Lower leg skin (tissue), 4 donors: ENCODE results near the gene ART5. TPM values are rescaled to one million over a fixed set of nuclear protein-coding genes. Genes with fewer than 3 reads are reported as not detected.

Experiments used
- DNase-seq, 2 donors: peaks; one replicate each; pipeline ENCODE4 v3.0.0-alpha.2; 2019; ENCODE audit warnings: low spot score in 2 of 2
- H3K4me3 ChIP-seq: fragments of 200-600 bp; sonication (generic); 2 replicates; pipeline ENCODE4 v1.5.1; 2017; ENCODE audit warnings: mild to moderate bottlenecking, low read depth; ENCODE audit not compliant: poor library complexity, severe bottlenecking
- POLR2A ChIP-seq, 2 donors: fragments of 450-650 bp; IDR thresholded peaks; one replicate each; pipeline ENCODE4 v1.6.1; 2016 to 2017; ENCODE audit warnings: antibody characterized with exemption in 2 of 2, mild to moderate bottlenecking in 1 of 2, moderate library complexity in 1 of 2
- WGBS, 2 donors: methylation state at CpG; one replicate each; pipeline ENCODE4 v1.1.5; 2018; 5-methylcytosine and 5-hydroxymethylcytosine counted together
- intact Hi-C: fragments of 100-400 bp; cut with DNase I; formaldehyde crosslinking; loops from one replicate; pipeline ENCODE4 v1.15.0; 2023; ENCODE audit warnings: low total_unique reads
- total RNA-seq, 4 donors: library from RNA; depleted of rRNA; stranded (reverse); fragments of >200 nt; gene quantifications; one replicate each; pipeline ENCODE4 v1.1.0, GENCODE V29; 2016
- TF ChIP-seq, protein P1 (sequence below), 3 donors: fragments of 450-650 bp; IDR thresholded peaks; one replicate each; pipeline ENCODE4 v1.5.1; 2016; ENCODE audit warnings: antibody characterized with exemption in 3 of 3, mild to moderate bottlenecking in 3 of 3, moderate library complexity in 2 of 3

The ART5 gene
- total RNA-seq, 4 donors from 2014 or later: 0.25 to 3.2 (median 2.5) TPM

DNA sequence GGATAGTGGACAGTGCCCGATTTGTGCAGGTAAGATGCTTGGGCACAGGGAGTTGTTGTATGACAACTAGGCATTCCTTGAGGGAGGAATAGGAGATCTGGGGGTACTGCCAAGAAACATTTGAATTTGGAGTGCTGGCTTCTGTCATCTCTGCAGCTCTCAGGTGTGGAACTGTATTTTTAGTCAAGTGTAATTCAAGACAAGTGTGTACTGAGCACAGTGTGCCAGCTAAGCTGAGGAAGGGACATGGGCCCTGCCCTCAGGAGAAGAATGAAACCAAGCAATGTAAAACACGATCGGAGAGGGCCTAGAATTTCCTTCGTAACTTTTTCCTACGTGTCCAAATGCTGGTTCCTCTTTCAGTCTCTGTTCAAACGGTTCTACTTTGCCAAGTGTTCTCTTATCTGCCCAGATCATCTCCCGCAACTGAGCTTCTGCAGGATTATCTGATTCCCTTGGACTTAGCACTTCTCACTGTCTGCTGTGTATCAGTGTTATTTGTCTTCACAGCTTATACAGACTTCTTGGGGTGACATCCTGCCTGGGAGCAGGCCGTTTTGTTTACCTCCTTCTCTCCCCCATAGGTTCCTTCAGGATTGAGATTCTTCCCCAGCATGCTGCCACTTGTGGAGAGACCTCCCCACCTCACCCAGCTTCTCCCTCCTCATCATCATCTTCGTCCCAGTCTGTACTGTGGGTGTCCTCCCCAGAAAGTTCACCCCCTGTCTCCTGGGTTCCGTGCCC, 27.6 kb downstream of the ART5 start:
- intact Hi-C loops: no loop called here
- TF ChIP-seq, protein P1, sequence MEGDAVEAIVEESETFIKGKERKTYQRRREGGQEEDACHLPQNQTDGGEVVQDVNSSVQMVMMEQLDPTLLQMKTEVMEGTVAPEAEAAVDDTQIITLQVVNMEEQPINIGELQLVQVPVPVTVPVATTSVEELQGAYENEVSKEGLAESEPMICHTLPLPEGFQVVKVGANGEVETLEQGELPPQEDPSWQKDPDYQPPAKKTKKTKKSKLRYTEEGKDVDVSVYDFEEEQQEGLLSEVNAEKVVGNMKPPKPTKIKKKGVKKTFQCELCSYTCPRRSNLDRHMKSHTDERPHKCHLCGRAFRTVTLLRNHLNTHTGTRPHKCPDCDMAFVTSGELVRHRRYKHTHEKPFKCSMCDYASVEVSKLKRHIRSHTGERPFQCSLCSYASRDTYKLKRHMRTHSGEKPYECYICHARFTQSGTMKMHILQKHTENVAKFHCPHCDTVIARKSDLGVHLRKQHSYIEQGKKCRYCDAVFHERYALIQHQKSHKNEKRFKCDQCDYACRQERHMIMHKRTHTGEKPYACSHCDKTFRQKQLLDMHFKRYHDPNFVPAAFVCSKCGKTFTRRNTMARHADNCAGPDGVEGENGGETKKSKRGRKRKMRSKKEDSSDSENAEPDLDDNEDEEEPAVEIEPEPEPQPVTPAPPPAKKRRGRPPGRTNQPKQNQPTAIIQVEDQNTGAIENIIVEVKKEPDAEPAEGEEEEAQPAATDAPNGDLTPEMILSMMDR (IDR thresholded peaks at IDR 0.05): no peak
- TF ChIP-seq POLR2A (IDR thresholded peaks at IDR 0.05): no peak
- peak in 1 of 2 donors; percentile 10 for DNase-seq
- WGBS, 2 donors: 37 to 38% methylated on average over 10 of the region's 10 CpGs
- H3K4me3 ChIP-seq: no peak overlapping the region

DNA sequence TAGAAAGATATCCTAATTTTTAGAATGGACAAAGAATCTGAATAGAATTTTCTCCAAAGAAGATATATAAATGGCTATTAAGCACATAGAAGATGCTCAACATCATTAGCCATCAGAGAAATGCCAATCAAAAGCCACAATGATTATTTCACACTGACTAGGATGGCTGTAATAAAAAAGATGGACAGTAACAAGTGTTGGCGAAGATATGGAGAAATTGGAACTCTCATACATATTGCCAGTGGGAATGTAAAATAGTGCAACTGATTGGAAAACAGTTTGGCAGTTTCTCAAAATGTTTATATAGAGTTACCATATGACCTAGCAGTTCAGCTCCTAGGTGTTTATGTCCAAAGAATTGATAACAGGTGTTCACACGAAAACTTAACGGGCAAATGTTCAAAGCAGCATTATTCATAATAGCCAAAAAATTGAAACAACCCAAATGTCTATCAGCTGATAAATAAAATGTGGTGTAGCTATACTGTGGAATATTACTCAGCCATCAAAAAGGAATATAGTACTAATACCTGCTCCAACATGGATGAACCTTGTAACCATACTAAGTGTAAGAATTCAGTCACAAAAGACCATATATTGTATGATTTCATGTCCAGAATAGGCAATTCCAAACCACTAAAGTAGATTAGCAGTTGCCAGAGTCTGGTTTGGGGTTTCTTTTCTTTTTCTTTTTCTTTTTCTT, 29.7 kb downstream of the ART5 start:
- intact Hi-C loops: no loop called here
- WGBS, 2 donors: 82 to 88% methylated on average over 3 of the region's 3 CpGs
- no peak for DNase-seq
- H3K4me3 ChIP-seq: no peak overlapping the region
- TF ChIP-seq POLR2A (IDR thresholded peaks at IDR 0.05): no peak
- TF ChIP-seq, protein P1 (IDR thresholded peaks at IDR 0.05): no peak

DNA sequence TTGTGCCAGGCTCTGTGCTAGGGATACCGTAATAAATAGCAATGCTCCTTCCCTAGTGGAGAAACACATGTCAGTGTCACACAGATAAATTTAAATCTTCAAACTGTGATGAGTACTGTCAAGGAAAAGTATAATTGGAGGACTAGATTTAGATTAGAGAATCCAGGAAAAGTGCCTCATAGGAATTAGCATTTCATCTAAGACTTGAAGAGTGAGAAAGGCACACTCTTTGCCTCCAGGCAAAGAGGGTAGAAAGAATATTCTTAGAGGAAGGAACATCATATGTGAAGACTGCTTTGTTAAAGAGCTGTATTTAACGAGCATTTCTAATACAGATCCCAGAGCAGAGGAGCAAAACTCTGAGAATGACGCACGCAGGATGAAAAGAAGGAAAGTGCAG, 30.9 kb downstream of the ART5 start:
- DNase-seq: peak in 1 of 2 donors; percentile 18
- no peak overlapping the region for H3K4me3 ChIP-seq
- intact Hi-C loops: no loop called here
- 81 to 87% methylated on average over 4 of the region's 4 CpGs for WGBS, 2 donors
- no peak for TF ChIP-seq POLR2A (IDR thresholded peaks at IDR 0.05)
- TF ChIP-seq, protein P1 (IDR thresholded peaks at IDR 0.05): no peak

DNA sequence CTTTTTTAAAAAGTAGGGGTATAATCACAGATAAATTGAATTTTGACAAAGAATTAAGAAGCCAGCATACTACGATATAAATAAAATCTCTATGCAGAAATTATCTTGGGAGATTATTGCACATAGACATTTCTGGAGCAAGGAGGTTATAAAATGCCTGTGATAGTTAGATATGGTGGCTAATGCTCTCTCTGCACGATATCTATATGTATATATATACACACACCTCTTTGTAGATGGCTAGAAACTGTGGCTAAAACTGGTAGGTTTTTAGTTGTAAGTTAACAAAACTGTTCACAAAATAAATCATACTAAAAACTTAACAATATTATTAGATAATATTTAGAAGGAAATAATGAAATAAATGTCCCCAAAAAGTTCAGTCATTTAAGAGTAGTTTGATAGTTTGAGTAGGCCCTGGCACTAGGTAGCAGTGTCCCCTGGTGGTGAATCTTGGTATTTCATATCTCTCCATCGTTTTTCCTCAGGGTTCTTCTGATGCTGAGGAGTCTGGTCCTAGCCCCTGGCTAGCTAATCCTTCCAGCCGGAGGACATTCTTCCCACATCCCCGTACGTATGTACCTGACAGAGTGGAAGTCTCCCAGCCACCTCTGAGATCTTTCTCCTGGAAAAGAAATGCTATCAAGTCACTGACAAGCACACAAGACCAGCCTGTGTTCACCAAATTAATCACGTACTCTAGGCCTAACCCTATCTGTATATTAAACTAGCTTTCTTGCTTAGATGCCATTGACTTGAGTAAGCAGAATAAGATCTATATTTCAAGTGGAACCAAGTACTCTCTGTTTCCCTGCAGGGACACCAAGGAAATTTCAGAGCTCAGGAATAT, 32.2 kb downstream of the ART5 start:
- no peak overlapping the region for H3K4me3 ChIP-seq
- TF ChIP-seq, protein P1 (IDR thresholded peaks at IDR 0.05): peak in 1 of 3 donors; percentile 43
- no peak for TF ChIP-seq POLR2A (IDR thresholded peaks at IDR 0.05)
- DNase-seq: peak in 1 of 2 donors; percentile 45
- intact Hi-C loops: no loop called here
- WGBS, 2 donors: 61 to 68% methylated on average over 7 of the region's 7 CpGs

DNA sequence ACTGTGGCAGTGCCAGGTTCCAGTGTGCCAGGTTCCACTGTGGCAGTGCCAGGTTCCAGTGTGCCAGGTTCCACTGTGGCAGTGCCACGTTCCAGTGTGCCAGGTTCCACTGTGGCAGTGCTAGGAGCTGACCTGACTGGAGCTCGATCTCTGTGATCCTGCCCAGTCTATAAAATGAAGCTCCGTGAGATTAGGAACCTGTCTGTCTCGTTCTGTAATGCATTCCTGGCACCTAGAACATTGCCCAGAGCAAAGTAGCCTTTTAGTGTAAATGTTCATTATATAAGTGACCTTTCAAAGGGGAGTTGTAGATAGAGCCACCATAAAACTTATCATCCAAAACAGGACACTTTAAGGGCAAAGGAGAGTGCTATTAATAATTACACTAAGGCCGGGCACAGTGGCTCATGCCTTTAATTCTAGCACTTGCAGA, 36.0 kb downstream of the ART5 start:
- 59 to 66% methylated on average over 5 of the region's 5 CpGs for WGBS, 2 donors
- H3K4me3 ChIP-seq: no peak overlapping the region
- TF ChIP-seq, protein P1 (IDR thresholded peaks at IDR 0.05): no peak
- TF ChIP-seq POLR2A (IDR thresholded peaks at IDR 0.05): no peak
- intact Hi-C loops: no loop called here
- peak in 1 of 2 donors; percentile 74 for DNase-seq
